HG03565 (cell line): ENCODE measurements around the gene SNTG2.
"Not testable (repeated sequence)": the region's sequence is repeated elsewhere in the genome, so short reads cannot be mapped to it uniquely, and the experiment has no call there.

Experiments
- ATAC-seq: cut with Tn5 transposase; IDR thresholded peaks from one replicate; pipeline ENCODE4 v1.9.1; 2021; ENCODE audit warnings: mild to moderate bottlenecking, moderate library complexity; ENCODE audit not compliant: unreplicated experiment

Gene SNTG2

DNA sequence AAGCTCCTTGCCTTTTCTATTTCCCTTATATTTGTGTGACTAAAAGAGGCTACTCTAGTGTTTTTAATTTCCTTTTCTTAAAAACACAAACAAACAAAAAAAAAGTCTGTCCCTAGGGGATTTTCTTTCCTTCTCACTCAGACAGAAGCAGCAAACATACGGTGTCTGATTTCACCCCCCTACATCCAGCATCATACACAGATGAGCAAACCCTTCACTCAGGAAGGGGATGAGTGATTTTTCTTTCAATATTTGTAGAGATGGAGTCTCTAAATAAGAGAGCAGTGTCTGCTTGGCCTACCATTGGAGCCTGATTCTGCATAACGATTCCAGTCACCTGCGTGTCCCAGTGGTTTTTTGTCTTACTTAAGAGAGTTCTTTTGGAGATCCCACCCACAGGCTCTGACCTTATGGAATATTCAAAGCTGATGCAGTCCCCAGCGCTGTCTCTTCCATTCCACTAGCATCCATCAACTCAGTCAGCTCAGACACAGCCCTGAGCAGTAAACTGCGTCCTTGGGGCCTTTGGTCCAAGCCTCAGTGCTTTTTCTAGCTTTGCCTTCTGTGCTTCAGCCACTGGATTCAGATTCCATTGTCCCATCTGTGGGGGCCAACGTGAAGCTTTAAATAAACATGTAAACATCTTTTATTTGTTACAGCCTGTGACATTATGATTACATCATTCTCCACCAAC, 410.1 kb downstream of the SNTG2 start:
- ATAC-seq, result no peak

DNA sequence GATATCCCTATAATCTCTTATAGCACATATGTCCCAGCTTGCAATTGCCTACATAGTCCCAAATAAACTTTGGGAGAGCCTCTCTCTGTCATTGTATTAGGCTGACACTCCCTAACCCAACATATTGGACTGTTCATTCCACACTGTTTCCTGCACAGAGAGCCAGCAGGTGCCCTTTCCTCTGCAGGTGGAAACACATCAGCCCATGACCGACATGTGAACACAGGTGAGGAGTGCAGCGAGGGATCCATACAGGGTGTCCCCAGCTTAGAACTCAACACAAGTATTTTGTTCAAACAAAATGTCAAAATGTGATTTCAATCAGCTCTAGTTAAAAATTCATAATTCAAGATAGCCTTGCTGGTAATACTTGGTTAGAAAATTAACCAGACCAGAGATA, 412.7 kb downstream of the SNTG2 start:
- ATAC-seq, result no peak

DNA sequence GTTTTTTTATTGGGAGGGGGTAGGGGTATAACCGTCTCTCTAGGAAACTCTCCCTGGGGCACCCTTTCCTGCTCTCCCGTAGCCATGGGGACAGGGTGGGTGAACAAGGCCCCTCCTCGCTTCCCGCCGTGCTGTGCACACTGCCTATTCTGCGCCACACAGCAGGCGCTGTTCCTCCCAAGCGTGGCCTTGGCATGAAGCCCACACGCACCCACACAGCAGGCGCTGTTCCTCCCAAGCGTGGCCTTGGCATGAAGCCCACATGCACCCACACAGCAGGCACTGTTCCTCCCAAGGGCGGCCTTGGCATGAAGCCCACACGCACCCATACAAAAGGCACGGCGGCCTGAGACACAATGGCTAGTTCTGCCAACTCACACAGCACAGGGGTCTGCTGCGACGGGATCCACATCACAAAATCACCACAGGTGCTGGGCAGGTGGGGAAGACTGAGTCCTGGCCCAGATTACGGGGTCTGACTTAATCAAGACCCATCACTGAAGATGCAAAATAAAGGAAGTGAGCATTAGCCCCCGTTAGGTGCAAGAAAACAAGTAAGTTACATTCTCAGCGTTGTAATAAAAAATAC, 416.0 kb downstream of the SNTG2 start:
- ATAC-seq, result no peak

DNA sequence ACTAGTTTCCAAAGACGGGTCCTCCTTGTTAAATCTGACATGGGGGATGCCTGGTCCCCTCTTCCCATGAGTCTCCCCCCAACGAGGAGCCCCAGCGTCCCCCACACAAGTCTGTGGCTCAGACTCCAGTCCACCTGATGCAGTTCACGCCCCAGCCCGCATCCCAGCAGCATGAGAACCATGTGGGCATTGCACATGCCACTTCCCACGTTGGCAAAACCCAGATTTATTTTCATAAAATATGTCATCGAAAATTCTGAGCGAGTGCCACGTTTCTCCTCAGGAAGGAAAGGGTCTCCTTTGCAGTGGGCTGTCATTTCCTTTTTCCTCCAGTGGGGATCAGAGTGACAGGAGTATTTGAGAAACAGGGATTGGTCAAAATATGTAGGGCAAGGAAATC, 417.0 kb downstream of the SNTG2 start:
- ATAC-seq, result no peak

DNA sequence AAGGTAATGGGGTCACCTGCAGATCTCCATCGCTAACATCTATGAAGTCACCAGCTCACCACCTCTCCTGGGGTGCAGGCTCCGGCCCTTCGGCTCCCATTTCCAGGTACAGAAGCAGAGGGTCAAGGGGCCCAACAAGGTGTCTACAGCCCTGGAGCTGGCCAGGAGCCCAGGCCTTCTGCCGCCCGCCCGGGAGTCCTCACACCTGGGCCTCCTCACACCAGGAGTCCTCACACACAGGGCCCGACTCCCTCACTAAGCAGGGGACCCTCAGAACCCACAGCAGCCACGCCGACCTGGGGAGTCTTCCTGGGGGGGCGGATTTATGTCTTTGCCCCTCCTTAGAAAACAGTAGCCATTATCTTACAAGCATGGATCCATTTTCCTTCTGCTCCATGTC, 419.3 kb downstream of the SNTG2 start:
- ATAC-seq, result no peak

DNA sequence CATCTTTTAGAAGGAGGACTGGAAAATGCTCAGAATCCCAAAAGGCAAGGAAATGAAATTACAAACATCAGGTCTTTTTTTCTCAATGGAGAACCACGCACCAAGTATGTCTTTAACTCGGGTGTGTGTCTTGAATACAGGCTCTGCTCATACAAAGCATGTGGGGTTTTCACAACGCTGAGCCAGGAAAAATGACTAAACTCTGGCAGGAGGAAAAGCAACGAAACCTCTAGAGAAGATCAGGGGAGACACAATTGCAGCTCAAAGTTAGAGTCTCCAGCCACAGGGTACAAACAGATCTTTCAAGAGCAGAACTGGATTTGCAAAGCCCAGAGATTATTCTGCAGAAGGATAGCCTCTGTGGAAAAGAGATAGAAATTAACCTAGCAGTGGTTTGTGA, 419.8 kb downstream of the SNTG2 start:
- no peak for ATAC-seq

DNA sequence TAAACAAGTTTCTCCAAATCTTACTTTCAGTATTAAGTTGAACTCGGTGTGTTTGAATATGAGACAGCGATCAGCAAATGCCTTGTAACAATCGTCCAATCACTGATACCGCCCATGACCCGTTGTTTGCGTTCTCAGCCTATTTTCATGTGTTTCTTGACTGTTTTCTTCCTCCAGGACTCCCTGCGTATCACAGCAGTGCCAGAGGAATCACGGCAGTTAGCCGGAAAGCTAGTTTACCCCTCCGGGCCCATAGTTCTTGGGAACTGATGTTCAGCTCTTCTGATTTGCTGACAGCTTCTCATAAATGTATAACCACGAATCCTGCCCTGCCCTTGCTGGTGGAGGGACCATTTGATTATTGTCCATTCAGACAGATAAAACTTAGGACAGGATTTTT, 420.4 kb downstream of the SNTG2 start:
- no peak for ATAC-seq

DNA sequence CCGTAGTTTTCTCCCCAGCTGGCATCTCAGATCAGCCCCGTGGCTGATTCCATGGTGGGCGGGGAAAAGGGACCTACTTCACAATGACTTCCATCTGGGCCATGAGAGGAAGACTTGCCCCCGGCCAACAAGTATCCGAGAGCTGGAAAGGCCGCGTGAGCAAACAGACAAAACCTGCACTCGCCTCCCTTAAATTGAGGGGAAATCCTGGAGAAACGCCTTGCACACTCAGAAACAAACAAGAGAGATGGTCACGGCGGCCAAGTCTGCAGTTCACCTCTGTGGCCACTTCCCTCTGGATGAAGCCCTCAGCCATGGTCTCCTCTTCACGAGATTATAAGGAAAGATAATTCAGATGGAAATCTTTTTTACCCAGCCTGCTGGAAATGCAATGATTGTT, 423.2 kb downstream of the SNTG2 start:
- no peak for ATAC-seq

DNA sequence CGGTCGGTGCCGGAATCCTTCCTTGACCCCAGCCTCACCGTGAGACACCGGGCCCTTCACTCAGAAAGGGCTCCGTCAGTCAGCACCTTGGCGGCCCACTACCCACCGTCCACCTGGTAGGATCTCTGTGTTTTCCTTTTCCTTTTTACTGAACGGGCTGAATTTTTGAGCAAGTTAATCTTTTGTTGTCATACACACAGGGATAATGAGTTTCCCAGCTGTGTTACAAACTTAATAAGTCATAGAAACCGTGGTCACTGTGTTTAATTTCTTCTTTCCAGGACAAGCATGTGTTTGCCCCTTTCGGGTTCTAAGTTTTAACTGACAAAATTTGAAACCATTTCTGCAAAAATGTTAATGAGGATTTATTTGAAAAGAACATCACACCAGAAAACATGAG, 423.6 kb downstream of the SNTG2 start:
- no peak for ATAC-seq

DNA sequence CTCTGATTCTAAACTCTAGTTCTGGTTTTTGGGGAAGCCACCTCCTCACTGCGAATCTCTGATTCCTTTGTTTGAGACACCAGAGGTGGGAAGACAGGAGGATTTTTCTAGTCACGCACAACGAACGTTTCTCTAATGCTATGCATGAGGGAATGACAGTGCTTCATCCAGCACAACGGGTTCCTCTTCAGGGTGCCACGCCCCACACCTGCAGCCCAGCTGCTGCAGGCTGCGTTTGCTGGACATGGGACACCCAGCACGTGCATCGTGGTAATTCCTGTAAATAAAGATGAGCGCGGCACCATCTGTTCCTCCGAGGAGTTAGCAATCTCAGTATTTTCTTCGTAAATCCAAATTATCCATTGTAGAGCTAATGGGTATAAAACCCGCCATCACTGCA, 425.1 kb downstream of the SNTG2 start:
- ATAC-seq, result no peak

DNA sequence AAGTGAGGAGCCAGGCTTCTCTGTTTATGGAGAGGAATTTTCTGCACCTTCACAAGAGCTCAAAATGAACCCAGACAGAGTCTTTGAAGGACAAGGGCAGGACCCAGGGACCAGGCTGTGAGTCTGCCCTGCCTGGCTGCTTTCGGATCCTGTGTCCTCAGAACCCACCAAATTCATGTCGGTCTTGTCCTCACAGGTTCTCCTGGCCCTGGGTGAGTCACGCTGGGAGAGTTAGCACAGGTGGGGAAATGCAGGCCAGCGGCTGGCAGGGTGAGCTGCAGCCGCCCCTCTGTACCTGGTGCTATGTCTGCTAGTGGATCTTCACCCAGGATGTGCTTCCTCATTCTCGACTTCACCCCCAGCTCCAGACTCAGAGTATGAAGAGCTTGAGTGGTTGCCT, 426.8 kb downstream of the SNTG2 start:
- ATAC-seq, result no peak

DNA sequence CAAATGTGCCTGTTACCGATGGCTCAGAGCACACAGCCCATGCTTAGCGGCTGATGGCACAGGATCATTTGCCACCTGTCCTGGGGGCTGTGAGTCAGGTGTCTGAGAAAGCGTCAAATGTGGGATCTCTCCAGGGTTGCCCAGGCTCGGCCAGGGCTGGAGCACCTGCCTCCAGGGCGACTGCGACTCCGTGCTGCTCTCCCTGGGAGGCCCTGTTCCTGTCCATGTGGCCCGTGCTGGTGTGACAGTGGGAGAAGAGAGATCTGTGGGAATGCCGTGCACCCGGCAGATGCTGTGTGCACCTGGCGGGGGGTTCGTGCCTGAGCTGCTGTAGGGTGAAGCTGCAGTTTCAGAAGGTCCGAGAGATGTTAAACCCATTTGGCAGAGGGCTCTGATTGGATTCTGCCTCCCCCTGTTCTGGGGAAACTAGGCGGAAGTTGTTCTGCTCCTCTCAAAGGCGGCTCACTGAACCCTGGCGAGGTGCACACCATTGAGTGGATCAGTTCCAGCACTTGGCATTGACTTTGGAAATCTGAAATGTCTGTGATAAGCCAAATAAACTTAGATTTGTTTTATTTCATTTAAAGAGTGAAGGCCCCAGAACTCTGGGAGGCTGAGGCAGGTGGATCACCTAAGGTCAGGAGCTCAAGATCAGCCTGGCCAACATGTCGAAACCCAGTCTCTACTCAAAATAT, 428.0 kb downstream of the SNTG2 start:
- ATAC-seq, result no peak

DNA sequence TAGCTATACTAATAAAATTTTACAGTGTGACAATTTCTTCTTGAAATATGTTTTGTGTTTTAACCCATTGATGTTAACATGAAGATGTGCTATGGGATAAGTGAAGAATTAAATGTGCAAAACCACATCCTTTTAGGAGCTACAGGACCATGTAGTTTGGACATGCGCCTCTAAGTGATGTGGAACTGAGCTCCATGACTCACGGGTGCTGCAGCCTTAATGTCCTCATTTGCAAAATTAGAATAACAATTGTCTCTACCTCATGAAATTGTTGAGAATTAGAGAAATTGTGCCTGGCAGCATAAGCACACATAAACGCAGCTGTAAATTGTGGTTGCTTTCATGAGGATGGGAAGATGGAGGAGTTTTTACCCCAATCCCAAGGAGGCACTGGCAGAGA, 431.0 kb downstream of the SNTG2 start:
- no peak for ATAC-seq

DNA sequence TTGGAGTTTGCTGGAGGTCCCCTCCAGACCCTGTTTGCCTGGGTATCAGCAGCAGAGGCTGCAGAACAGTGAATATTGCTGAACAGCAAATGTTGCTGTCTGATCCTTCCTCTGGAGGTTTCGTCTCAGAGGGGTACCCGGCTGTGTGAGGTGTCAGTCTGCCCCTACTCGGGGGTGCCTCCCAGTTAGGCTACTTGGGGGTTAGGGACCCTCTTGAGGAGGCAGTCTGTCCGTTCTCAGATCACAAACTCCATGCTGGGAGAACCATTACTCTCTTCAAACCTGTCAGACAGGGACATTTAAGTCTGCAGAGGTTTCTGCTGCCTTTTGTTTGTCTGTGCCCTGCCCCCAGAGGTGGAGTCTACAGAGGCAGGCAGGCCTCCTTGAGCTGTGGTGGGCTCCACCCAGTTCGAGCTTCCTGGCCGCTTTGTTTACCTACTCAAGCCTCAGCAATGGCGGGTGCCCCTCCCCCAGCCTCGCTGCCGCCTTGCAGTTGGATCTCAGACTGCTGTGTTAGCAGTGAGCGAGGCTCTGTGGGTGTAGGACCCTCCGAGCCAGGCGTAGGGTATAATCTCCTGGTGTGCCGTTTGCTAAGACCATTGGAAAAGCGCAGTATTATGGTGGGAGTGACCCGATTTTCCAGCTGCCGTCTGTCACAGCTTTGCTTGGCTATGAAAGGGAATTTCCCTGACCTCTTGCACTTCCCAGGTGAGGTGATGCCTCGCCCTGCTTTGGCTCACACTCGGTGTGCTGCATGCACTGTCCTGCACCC, 437.5 kb downstream of the SNTG2 start:
- not testable (repeated sequence) for ATAC-seq

DNA sequence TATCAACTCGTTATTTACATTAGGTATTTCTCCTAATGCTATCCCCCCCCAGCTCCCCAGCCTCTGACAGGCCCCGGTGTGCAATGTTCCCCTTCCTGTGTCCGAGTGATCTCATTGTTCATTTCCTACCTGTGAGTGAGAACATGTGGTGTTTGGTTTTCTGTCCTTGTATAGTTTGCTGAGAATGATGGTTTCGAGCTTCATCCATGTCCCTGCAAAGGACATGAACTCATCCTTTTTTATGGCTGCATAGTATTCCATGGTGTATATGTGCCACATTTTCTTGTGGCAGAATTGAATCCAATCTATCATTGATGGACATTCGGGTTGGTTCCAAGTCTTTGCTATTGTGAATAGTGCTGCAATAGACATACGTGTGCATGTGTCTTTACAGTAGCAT, 439.5 kb downstream of the SNTG2 start:
- not testable (repeated sequence) for ATAC-seq

DNA sequence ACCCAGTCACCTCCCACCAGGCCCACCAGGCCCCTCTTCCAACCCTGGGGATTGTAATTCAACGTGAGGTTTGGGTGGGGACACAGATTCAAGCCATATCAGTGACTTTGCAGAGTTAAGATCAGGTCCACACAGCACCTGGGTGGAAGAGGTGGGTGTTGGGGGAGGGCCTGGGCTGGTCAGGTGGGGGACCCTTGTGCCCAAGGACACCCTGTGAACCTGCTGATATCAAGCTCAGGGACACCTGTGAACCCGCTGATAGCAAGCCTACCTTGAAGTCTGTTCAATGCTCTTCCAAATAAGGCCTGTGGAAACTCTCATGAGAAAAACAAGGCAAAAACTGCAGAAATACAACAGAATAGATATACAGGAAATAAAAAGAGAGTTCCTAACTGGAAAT, 442.7 kb downstream of the SNTG2 start:
- no peak for ATAC-seq

DNA sequence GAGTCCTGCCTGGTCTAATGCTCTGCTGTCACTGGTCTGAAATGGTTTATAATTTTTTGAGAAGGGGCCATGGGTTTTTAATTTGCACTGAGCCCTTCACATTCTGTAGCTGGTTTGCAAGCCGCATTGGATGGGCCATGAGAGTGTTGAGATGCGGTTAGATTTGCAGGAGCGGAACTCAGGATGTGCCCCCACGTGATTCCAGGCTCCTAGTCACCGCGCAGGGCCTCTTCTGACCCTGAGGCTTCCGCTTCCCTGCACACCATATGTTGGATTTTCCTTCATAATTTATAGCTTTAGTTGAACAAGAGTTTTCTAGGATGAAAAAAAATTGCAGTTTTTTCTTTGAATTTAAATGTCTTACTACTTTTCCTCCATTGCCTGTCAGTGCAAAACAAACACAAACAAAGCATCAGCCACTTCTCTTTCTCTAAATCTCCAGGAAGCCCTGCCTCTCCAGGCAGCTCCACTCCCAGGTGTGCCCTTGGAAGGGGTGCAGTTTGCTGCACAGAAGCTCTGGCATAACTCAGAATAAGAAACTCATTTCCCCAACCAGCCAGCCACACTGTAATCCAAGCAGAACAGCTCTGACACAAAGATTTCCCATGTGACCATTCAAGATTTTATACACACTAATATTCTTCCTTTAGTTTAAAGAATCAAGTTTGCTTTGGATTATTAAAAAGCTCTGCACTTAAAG, 444.2 kb downstream of the SNTG2 start:
- ATAC-seq, result no peak

DNA sequence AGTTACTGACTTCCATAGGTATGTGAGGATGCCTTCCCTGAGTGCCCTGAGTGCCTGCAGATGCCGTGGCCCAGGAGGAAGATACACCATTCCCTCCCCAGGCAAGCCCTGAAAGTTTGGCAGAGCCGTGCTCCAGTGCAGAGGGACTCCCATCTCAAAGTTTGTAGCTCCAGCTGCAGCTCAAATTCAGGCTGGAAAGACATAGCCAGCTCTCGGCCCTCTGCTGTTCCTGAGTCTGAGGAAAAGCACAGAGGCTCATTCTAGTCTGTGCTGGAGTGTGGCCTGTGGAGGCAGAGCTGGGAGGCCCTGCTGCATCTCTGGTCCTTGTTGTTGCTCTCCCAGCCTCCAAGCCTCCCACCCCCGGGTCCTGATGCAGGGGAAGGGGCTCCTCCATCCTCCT, 446.7 kb downstream of the SNTG2 start:
- no peak for ATAC-seq

DNA sequence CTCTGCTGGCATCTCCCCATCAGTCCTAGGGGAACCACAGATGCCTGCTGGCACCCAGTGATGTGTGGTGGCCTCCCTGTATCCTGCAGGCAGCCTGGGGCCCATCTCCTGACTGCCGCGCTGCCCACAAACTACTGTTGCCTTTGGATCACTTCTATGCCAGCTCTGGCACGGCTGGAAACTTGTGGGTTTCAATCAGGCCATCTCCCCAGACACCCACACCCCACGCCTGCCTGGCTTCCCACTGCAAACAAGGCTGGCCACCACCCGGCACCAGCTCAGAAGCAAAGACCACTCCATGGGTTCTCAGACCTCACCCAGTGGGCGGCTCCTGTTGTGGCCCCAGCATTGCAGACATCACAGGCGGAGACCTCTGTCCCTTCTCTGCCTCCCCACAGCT, 447.5 kb downstream of the SNTG2 start:
- ATAC-seq, result no peak

DNA sequence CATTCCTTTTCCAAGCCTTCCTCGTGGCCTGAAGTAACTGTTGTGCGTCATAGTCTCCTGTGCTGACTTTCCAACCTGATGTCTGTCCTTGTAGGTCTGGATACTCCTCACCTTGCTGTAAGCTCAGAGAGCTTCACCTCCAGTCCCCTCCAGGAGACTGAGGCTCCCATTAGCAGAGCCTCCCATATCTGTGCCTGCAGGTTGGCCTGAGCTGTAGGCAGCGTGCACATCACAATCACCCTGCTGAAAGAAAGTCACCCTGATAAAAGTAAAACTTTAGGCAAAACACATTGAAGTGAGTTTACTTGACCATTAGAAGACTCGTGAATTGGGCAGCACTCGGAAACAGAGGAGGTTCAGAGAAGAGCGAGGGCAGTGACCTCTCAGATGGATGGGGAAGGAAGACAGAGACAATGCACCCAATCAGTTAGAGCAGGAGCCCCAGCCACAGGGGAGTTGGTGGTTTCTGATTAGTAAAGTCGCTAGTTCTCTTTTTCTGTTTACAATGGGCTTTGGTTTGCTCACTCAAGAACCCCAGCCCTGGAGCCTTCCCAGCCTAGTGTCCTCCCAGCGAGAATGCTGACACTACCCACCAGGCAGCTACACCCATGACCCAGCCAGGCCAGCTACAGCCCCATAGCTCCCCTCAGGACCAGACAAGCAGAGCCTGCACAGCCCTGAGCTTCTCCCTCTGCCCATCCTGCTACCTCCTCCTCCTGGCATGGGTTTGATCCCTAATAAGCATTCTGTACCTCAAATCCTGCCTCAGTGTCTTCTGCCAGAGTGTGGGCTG, 450.5 kb downstream of the SNTG2 start:
- ATAC-seq, result peak; percentile 45
